Smooth muscle cell (in vitro differentiated cells): ENCODE measurements around the gene SMIM41. TPM values are rescaled to one million over a fixed set of nuclear protein-coding genes. Genes with fewer than 3 reads are reported as not detected.

ENCODE experiments used
- DNase-seq: peaks from one replicate; lab custom pipeline; 2025; ENCODE audit not compliant: unreplicated experiment; lab: John Stamatoyannopoulos, UW
- H2AFZ ChIP-seq: fragments of 200-600 bp; sonication (generic); 2 replicates; pipeline ENCODE4 v1.6.0; 2016; ENCODE audit warnings: antibody characterized with exemption, low read depth, mild to moderate bottlenecking
- H3F3A ChIP-seq: fragments of 200-600 bp; sonication (generic); 2 replicates; pipeline ENCODE4 v1.6.0; 2017; ENCODE audit warnings: antibody characterized with exemption, low read depth
- H3K27ac ChIP-seq: fragments of 200-600 bp; sonication (generic); 2 replicates; pipeline ENCODE4 v1.5.1; 2016; ENCODE audit warnings: low read depth, mild to moderate bottlenecking
- H3K27me3 ChIP-seq: fragments of 200-600 bp; sonication (generic); 2 replicates; pipeline ENCODE4 v1.6.1; 2016; ENCODE audit warnings: low read depth, mild to moderate bottlenecking
- H3K36me3 ChIP-seq: fragments of 200-600 bp; sonication (generic); 2 replicates; pipeline ENCODE4 v1.5.1; 2016; ENCODE audit warnings: low read depth
- H3K4me1 ChIP-seq: fragments of 200-600 bp; sonication (generic); 2 replicates; pipeline ENCODE4 v1.5.1; 2016; ENCODE audit warnings: low read depth
- H3K4me2 ChIP-seq: fragments of 200-600 bp; sonication (generic); 2 replicates; pipeline ENCODE4 v1.6.0; 2016; ENCODE audit warnings: mild to moderate bottlenecking
- H3K4me3 ChIP-seq: fragments of 200-600 bp; sonication (generic); 2 replicates; pipeline ENCODE4 v1.5.1; 2016; ENCODE audit warnings: mild to moderate bottlenecking
- H3K79me2 ChIP-seq: fragments of 200-600 bp; sonication (generic); 2 replicates; pipeline ENCODE4 v1.6.0; 2016; ENCODE audit warnings: low read depth, mild to moderate bottlenecking
- H3K9ac ChIP-seq: fragments of 200-600 bp; sonication (generic); 2 replicates; pipeline ENCODE4 v1.6.0; 2016; ENCODE audit warnings: low read depth
- H3K9me3 ChIP-seq: fragments of 200-600 bp; sonication (generic); replicated peaks from 2 replicates; pipeline ENCODE4 v1.5.1; 2016; ENCODE audit warnings: low read depth
- H4K20me1 ChIP-seq: fragments of 200-600 bp; sonication (generic); 2 replicates; pipeline ENCODE4 v1.6.0; 2016; ENCODE audit warnings: low read depth
- WGBS: methylation state at CpG from one replicate; pipeline ENCODE4 v1.1.7; 2016; ENCODE audit warnings: low lambda C conversion rate; 5-methylcytosine and 5-hydroxymethylcytosine counted together
- polyA plus RNA-seq: library from polyadenylated mRNA; unstranded; fragments of >200 nt; fragmentation: Nextera tagmentation; extraction: Ambion mirVana; gene quantifications from 2 replicates; pipeline ENCODE4 v1.2.1, GENCODE V29; 2016
- total RNA-seq: library from RNA; depleted of rRNA; stranded (reverse); fragments of >200 nt; gene quantifications from 2 replicates; pipeline ENCODE4 v1.2.3, GENCODE V29; 2014
- TF ChIP-seq, protein P1 (sequence below): fragments of 200-600 bp; sonication (generic); IDR thresholded peaks from 2 replicates; pipeline ENCODE4 v1.5.1; 2017; ENCODE audit warnings: borderline replicate concordance, mild to moderate bottlenecking, antibody characterized with exemption; ENCODE audit not compliant: insufficient read depth, poor library complexity, severe bottlenecking

The SMIM41 gene
- total and polyA plus RNA-seq, 2 experiments from 2014 or later: not detected

DNA sequence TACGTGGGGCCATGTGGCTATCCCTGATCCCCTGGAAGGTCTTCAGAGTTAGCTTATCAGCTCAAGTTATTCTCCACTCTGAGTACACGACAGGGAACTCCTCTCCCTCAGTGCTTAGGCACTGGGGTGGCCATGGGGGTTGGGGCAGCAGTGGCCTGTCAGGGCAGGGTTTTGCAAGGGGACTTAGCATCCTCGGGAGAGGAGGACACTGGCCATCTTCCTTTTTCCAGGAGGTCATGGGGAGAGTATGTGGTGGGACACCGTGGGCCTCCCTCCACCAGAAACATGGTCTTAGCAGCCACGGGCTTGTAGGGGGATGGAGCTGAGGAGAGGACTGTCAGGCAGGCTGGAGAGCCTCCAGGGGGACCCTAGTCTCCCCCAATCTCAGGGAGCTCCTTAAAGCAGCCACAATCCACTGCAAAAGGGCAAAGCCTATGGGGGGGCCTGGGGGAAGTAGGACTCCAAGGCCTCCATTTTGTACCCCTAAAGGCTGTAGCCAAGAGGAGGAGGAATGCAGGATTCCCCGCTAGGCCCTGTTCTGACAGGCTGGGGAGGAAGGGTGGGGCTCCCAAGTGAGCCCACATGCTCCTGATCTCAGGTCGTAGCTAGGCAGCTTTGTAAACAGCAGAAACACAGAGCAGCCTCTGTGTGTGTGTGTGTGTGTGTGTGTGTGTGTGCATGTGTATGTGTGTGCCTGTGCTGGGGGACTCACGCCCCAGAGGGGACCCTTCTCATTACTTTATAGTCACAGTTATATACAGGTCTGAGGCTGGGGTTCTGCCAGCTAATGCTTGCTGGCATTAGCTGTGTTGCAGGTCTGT, 75.8 kb downstream of the SMIM41 start:
- H3K36me3 ChIP-seq: no peaks in the 10 kb centered on the region
- TF ChIP-seq, protein P1, sequence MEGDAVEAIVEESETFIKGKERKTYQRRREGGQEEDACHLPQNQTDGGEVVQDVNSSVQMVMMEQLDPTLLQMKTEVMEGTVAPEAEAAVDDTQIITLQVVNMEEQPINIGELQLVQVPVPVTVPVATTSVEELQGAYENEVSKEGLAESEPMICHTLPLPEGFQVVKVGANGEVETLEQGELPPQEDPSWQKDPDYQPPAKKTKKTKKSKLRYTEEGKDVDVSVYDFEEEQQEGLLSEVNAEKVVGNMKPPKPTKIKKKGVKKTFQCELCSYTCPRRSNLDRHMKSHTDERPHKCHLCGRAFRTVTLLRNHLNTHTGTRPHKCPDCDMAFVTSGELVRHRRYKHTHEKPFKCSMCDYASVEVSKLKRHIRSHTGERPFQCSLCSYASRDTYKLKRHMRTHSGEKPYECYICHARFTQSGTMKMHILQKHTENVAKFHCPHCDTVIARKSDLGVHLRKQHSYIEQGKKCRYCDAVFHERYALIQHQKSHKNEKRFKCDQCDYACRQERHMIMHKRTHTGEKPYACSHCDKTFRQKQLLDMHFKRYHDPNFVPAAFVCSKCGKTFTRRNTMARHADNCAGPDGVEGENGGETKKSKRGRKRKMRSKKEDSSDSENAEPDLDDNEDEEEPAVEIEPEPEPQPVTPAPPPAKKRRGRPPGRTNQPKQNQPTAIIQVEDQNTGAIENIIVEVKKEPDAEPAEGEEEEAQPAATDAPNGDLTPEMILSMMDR: no peak
- WGBS: 70% methylated on average over 8 of the region's 8 CpGs
- H3K27ac ChIP-seq: peak overlapping the region; percentile 49
- H3K27me3 ChIP-seq: no peaks in the 10 kb centered on the region
- no peaks in the 10 kb centered on the region for H3F3A ChIP-seq
- no peaks in the 10 kb centered on the region for H3K4me1 ChIP-seq
- no peaks in the 10 kb centered on the region for H3K79me2 ChIP-seq
- no peaks in the 10 kb centered on the region for H3K9me3 ChIP-seq
- no peak overlapping the region for H3K9ac ChIP-seq
- DNase-seq: no peak
- no peak overlapping the region for H2AFZ ChIP-seq
- H3K4me2 ChIP-seq: no peak overlapping the region
- no peaks in the 10 kb centered on the region for H4K20me1 ChIP-seq
- no peak overlapping the region for H3K4me3 ChIP-seq

DNA sequence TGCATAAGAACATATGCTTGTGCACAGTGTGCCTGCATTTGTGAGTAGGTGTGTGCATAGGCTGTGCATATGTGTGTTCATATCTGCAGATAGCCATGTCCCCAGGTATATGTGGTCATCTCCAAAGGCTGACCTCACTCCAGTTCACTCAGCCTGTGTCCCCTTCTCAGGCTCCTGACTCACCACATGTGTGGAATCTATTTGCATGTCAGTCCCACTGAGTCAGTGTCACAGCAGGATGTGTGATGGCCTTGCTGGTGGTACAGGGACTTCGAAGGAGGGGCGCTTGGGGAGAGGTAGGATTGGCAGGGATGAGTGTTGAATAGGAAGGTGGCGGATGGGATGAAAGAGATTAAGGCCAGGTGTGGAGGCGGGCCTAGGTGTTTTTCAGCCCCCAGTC, 76.8 kb downstream of the SMIM41 start:
- H3K27ac ChIP-seq: no peak overlapping the region
- DNase-seq: no peak

DNA sequence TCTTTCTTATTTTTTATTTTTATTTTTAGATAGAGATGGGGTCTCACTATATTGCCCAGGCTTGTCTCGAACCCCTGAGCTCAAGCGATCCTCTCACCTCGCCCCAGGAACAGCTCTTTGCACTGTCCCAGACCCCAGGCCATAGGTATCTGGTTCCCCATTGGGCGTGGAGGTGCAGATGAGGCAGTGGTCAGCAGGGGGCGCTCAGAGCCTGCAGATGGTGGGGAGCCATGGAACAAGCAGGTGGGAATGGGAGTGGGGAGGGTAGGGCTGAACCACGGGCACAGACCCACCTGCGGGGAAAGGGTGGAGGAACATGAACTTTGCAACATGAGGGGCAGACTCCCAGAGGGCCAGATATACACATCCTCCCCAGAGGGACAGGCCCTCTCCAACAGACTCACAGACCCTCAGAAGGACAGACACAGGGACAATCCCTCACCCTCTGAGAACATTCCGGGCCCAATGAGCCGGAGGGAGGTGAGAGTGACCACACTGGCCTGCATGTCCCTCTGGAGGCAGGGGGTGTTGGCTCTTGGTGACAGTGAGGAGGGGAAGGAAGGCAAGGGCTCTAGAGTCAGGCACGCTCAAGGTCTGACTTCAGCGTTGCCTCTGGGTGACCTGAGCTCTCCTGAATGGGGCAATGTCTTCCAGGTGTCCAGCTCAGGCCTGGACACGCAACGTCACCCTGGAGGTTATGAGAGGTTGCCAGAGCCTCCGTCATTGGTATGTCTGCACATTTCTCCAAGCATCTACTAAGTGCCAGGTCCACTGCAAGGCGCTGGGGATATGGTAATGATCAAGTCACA, 77.5 kb downstream of the SMIM41 start:
- Histone ChIP-seq H3K9me3 (no peaks in the 10 kb centered on the region), H3K4me1 (no peaks in the 10 kb centered on the region), H3K27ac (no peak overlapping the region), H2AFZ (no peak overlapping the region), H3K36me3 (no peaks in the 10 kb centered on the region), H3K4me2 (no peak overlapping the region), H3K79me2 (no peaks in the 10 kb centered on the region), H4K20me1 (no peaks in the 10 kb centered on the region), H3K4me3 (no peak overlapping the region), H3K27me3 (no peaks in the 10 kb centered on the region), H3F3A (no peaks in the 10 kb centered on the region), H3K9ac (no peak overlapping the region)
- DNase-seq: peak; percentile 37
- TF ChIP-seq, protein P1: peak; percentile 98
- WGBS: 45% methylated on average over 15 of the region's 15 CpGs

More for the DNA sequence above, 76.8 kb downstream of the SMIM41 start:
- no peaks in the 10 kb centered on the region for H3K9me3 ChIP-seq
- no peaks in the 10 kb centered on the region for H3K79me2 ChIP-seq
- H3K27me3 ChIP-seq: no peaks in the 10 kb centered on the region
- H2AFZ ChIP-seq: no peak overlapping the region
- H3F3A ChIP-seq: no peaks in the 10 kb centered on the region
- H3K4me3 ChIP-seq: no peak overlapping the region
- no peaks in the 10 kb centered on the region for H4K20me1 ChIP-seq
- WGBS: 81% methylated on average over 4 of the region's 4 CpGs
- no peak overlapping the region for H3K4me2 ChIP-seq
- H3K9ac ChIP-seq: no peak overlapping the region
- TF ChIP-seq, protein P1: no peak
- H3K36me3 ChIP-seq: no peaks in the 10 kb centered on the region
- no peaks in the 10 kb centered on the region for H3K4me1 ChIP-seq
